HepG2 (cell line): ENCODE results near the gene ZDHHC18.

Experiments
- CTCF ChIP-seq: sonication (generic); formaldehyde crosslinking; IDR thresholded peaks from 2 replicates; pipeline ENCODE4 v1.5.0; 2020; ENCODE audit warnings: mild to moderate bottlenecking, missing genetic modification reagents, moderate library complexity
- HNRNPL ChIP-seq: fragments of 200-400 bp; formaldehyde crosslinking; IDR thresholded peaks from 2 replicates; pipeline ENCODE4 v1.6.1; 2017; ENCODE audit warnings: mild to moderate bottlenecking, low read depth, low read length
- ZNF563 ChIP-seq: sonication (generic); formaldehyde crosslinking; IDR thresholded peaks from 2 replicates; pipeline ENCODE4 v1.8.0; 2022; ENCODE audit warnings: mild to moderate bottlenecking, moderate library complexity, missing genetic modification reagents
- TF ChIP-seq, protein P1 (sequence below): sonication (generic); formaldehyde crosslinking; IDR thresholded peaks from 2 replicates; pipeline ENCODE4 v1.8.0; 2022; ENCODE audit warnings: mild to moderate bottlenecking, missing genetic modification reagents, borderline replicate concordance
- TF ChIP-seq, protein P2 (sequence below): sonication (generic); formaldehyde crosslinking; IDR thresholded peaks from 2 replicates; pipeline ENCODE4 v1.4.0; 2020; ENCODE audit warnings: missing genetic modification reagents, borderline replicate concordance

DNA sequence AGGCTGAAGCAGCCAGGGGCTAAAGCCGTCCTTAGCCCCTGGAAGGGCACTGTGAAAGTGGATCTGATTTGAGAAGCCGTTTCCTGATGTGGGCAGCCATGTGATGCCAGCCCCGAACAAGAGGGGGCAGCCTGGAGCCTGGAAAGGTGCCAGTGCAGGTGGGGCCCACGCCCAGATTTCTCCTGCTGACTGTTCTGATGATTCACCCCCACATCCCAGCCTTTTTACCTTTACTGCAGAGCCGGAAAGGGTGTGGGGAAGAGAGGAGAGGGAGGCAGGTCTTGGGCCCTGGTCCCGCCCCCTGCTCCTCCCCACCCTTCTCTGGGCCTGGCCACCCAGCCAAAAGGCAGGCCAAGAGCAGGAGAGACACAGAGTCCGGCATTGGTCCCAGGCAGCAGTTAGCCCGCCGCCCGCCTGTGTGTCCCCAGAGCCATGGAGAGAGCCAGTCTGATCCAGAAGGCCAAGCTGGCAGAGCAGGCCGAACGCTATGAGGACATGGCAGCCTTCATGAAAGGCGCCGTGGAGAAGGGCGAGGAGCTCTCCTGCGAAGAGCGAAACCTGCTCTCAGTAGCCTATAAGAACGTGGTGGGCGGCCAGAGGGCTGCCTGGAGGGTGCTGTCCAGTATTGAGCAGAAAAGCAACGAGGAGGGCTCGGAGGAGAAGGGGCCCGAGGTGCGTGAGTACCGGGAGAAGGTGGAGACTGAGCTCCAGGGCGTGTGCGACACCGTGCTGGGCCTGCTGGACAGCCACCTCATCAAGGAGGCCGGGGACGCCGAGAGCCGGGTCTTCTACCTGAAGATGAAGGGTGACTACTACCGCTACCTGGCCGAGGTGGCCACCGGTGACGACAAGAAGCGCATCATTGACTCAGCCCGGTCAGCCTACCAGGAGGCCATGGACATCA is 36.5 kb downstream of the ZDHHC18 start, which contains the start of gene SFN:
- TF ChIP-seq, protein P1, sequence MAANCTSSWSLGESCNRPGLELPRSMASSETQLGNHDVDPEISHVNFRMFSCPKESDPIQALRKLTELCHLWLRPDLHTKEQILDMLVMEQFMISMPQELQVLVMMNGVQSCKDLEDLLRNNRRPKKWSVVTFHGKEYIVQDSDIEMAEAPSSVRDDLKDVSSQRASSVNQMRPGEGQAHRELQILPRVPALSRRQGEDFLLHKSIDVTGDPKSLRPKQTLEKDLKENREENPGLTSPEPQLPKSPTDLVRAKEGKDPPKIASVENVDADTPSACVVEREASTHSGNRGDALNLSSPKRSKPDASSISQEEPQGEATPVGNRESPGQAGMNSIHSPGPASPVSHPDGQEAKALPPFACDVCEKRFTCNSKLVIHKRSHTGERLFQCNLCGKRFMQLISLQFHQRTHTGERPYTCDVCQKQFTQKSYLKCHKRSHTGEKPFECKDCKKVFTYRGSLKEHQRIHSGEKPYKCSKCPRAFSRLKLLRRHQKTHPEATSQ (CRISPR knock-in tag): no peak
- TF ChIP-seq HNRNPL: no peak
- TF ChIP-seq, protein P2, sequence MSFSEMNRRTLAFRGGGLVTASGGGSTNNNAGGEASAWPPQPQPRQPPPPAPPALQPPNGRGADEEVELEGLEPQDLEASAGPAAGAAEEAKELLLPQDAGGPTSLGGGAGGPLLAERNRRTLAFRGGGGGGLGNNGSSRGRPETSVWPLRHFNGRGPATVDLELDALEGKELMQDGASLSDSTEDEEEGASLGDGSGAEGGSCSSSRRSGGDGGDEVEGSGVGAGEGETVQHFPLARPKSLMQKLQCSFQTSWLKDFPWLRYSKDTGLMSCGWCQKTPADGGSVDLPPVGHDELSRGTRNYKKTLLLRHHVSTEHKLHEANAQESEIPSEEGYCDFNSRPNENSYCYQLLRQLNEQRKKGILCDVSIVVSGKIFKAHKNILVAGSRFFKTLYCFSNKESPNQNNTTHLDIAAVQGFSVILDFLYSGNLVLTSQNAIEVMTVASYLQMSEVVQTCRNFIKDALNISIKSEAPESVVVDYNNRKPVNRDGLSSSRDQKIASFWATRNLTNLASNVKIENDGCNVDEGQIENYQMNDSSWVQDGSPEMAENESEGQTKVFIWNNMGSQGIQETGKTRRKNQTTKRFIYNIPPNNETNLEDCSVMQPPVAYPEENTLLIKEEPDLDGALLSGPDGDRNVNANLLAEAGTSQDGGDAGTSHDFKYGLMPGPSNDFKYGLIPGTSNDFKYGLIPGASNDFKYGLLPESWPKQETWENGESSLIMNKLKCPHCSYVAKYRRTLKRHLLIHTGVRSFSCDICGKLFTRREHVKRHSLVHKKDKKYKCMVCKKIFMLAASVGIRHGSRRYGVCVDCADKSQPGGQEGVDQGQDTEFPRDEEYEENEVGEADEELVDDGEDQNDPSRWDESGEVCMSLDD (CRISPR knock-in tag): no peak
- no peak for TF ChIP-seq ZNF563
- peak; percentile 73 for TF ChIP-seq CTCF (CRISPR knock-in tag)
